HT1080 (cell line): Measurements from ENCODE around the gene RPL10. TPM values are rescaled to one million over a fixed set of nuclear protein-coding genes. Genes with fewer than 3 reads are reported as not detected.
"Not testable (repeated sequence)": the region's sequence is repeated elsewhere in the genome, so short reads cannot be mapped to it uniquely, and the experiment has no call there.

ENCODE experiments used
- DNase-seq: peaks from one replicate; pipeline ENCODE4 v3.0.0-alpha.2; 2015; ENCODE audit warnings: low read depth
- total RNA-seq: library from RNA; depleted of rRNA; stranded (reverse); fragments of >200 nt; shearing (Covaris generic); gene quantifications from 2 replicates; pipeline ENCODE4 v1.2.3, GENCODE V29; 2014

The RPL10 gene
- total RNA-seq, 1 experiment from 2014 or later, result 3,228 TPM

GRCh38 chrX:154399527-154400368 lies 1.6 kb downstream of the RPL10 start:
- DNase-seq, result no peak

- DNase-seq, result not testable (repeated sequence)
Observed at GRCh38 chrX:154400369-154400817, 2.2 kb downstream of the RPL10 start.

- DNase-seq, result peak; percentile 70
Observed at GRCh38 chrX:154401045-154401799, 3.0 kb downstream of the RPL10 start.

- peak; percentile 32 for DNase-seq
Observed at GRCh38 chrX:154401918-154402621, 3.9 kb downstream of the RPL10 start.

GRCh38 chrX:154402622-154403127 lies 4.5 kb downstream of the RPL10 start:
- no peak for DNase-seq

GRCh38 chrX:154403192-154403591 lies 5.0 kb downstream of the RPL10 start:
- DNase-seq, result no peak

GRCh38 chrX:154403858-154404257 lies 5.7 kb downstream of the RPL10 start:
- no peak for DNase-seq

GRCh38 chrX:154404625-154405192 lies 6.5 kb downstream of the RPL10 start:
- no peak for DNase-seq

- DNase-seq, result no peak
Observed at GRCh38 chrX:154408659-154409221, 10.6 kb downstream of the RPL10 start.

GRCh38 chrX:154409222-154409871 lies 11.2 kb downstream of the RPL10 start, which contains the start of gene DNASE1L1:
TSS of gene DNASE1L1 (minus strand) at chrX:154409254. CDS start at chrX:154405568, 3,686 bp downstream.
- peak; percentile 94 for DNase-seq

- DNase-seq, result peak; percentile 54
Observed at GRCh38 chrX:154411981-154412340, 13.8 kb downstream of the RPL10 start.

- no peak for DNase-seq
Observed at GRCh38 chrX:154412468-154412867, 14.3 kb downstream of the RPL10 start.

- no peak for DNase-seq
Observed at GRCh38 chrX:154413142-154413541, 15.0 kb downstream of the RPL10 start.

GRCh38 chrX:154417157-154417556 lies 19.0 kb downstream of the RPL10 start:
- no peak for DNase-seq

GRCh38 chrX:154419189-154419588 lies 21.0 kb downstream of the RPL10 start:
- no peak for DNase-seq

- DNase-seq, result no peak
Observed at GRCh38 chrX:154419688-154420401, 21.7 kb downstream of the RPL10 start.

GRCh38 chrX:154420402-154420756 lies 22.2 kb downstream of the RPL10 start:
- no peak for DNase-seq

- DNase-seq, result no peak
Observed at GRCh38 chrX:154426916-154427770, 29.0 kb downstream of the RPL10 start.
